GM21528 (cell line): ENCODE measurements around the gene TESK2.

Experiments used
- ATAC-seq: cut with Tn5 transposase; IDR thresholded peaks from one replicate; pipeline ENCODE4 v1.9.1; 2021; ENCODE audit warnings: mild to moderate bottlenecking, moderate library complexity; ENCODE audit not compliant: unreplicated experiment, low FRiP score

The TESK2 gene

DNA sequence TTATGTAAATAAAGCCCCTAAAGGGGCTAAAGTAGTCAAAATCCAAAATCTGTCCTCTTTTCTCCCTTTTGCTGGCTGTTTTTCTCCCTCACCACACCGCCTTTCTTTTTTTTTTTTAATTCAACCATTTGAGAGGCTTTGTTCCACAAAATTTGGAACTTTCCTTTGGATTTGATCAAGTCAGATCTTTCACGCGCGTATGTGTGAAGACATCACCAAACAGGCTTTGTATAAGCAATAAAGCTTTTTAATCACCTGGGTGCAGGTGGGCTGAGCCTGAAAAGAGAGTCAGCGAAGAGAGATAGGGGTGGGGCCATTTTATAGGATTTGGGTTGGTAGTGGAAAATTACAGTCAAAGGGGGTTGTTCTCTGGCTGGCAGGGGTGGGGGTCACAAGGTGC is 169.5 kb downstream of the TESK2 start:
- no peak for ATAC-seq

DNA sequence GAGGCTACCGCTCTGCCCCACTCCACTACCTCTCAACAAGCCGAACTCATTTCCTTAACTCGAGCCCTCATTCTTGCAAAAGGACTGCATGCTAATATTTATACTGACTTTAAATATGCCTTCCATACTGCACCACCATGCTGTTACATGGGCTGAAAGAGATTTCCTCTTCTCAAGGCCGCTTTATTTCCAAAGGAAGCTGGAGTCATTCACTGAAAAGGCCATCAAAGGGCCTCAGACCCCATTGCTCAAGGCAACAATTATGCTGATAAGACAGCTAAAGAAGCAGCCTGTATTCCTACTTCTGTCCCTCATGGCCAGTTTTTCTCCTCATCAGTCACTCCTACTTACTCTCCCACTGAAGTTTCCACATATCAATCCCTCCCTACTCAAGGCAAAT is 171.2 kb downstream of the TESK2 start:
- no peak for ATAC-seq

DNA sequence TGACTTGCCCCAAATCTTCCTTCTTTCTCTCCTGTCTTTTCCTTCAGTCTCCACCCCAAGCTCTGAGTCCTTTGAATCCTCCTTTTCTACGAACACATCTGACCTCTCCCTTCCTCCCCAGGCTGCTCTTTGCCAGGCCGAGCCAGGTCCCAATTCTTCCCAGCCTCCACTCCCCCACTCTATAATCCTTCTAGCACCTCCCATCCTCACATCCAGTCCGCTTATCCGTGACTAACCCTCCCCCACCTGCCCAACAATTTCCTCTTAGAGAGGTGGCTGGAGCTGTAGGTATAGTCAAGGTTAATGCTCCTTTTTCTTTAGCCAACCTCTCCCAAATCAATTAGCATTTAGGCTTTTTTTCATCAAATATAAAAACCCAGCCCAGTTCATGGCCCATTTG is 173.8 kb downstream of the TESK2 start:
- no peak for ATAC-seq

- ATAC-seq: no peak
Measured at GRCh38 chr1:45314266-45314665, 176.7 kb downstream of the TESK2 start.

GRCh38 chr1:45306905-45307304 is 184.1 kb downstream of the TESK2 start:
- ATAC-seq: no peak

GRCh38 chr1:45306319-45306718 is 184.6 kb downstream of the TESK2 start:
- no peak for ATAC-seq

DNA sequence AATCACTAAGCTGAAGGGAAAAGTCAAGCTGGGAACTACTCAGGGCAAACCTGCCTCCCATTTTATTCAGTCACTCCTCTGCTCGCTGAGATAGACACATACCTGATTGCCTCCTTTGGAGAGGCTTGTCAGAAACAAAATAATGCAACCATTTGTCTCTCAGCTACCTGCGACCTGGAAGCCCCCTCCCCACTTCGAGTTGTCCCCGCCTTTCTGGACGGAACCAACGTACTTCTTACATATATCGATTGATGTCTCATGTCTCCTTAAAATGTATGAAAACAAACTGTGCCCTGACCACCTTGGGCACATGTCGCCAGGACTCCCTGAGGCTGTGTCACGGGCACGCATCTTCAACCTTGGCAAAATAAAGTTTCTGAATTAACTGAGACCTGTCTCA is 185.7 kb downstream of the TESK2 start:
- no peak for ATAC-seq

- peak; percentile 10 for ATAC-seq
Measured at GRCh38 chr1:45304311-45305081, 186.5 kb downstream of the TESK2 start.

DNA sequence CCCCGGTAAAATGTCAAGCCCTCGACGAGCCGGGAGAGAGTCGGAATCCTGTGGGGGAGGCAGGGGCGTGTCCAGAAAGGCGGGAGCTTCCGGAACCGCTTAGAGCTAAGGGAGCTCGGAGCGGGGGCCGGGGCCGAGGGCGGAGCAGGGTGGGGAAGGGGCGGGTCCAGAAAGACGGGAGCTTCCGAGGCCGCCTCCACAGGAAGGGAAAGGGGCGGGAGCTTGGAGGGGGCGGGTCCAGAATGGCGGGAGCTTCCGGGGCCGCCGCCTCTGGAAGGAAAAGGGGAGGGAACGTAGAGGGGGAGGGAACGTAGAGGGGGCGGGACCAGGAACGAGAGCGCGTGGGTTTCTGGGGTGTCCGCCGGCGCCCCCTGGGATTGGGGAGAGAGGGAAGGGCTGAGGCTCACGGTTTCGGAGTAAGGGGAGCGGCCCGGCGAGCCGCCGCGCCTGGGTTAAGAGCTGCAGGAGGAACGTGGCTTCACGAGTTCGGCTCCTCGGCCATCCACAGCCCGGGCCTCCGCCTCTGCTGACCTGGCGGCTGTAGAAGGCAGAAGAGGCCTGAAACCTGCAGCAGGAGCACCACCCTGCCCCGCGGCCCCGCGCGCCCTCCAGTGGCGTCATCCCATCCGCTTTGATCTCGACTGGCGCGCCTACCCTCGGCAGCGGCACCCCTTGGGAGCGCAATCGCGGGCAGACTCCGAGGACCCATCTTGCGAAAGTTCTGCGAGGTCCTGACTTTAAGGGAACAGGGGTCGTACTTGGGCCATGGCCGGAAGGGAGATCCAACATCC is 187.2 kb downstream of the TESK2 start:
- ATAC-seq: peak; percentile 72

DNA sequence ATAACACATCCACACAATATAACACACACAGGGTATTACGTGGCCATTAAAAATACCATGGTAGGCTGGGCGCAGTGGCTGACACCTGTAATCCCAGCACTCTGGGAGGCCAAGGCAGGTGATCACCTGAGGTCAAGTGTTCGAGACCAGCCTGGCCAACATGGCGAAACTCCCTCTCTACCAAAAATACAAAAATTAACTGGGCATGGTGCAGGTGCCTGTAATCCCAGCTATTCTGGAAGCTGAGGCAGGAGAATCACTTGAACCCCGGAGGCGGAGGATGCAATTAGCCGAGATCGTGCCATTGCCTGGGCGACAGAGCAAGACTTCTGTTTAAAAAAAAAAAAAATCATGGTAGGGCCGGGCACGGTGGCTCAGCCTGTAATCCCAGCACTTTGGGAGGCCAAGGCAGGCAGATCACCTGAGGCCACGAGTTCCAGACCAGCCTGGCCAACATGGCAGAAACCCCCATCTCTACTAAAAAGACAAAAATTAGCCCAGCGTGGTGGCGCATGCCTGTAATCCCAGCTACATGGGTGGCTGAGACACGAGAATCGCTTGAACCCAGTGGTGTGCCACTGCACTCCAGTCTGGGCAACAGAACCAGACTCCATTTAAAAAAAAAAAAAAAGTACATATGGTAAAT is 188.3 kb downstream of the TESK2 start:
- no peak for ATAC-seq

- ATAC-seq: no peak
Measured at GRCh38 chr1:45300669-45300997, 190.3 kb downstream of the TESK2 start.

DNA sequence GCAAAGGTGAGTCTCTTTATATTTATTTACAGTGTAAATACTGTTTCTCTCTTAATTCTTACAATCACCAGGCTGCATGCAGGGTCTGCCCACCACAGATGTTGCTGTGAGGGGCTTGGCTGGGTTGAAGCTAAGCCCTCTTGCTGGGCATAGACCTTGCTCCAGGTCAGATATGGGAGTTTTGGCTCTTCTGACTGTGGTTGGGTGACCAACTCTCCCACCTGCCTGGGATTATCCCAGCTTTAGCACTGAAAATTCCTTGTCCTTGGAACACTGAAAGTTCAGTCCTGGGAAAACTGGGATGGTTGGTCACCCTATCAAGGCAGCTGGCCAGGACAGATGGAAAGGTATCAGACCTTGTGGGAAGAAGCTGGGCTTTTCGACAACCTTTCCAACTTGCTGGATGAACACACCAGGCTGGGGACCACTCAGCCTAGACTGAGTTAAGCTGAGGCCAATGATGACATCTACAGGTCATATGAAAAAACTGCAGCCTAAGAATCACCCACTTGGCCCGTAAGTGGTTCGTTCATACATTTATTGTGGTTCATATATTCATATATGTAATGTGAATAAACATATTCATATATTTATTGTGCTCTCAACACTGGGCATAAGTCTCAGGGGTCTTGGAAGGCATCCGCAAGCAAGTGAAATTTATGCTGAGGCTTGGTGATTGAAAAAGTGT is 190.8 kb downstream of the TESK2 start:
- no peak for ATAC-seq

GRCh38 chr1:45299296-45299695 is 191.7 kb downstream of the TESK2 start:
- ATAC-seq: no peak

DNA sequence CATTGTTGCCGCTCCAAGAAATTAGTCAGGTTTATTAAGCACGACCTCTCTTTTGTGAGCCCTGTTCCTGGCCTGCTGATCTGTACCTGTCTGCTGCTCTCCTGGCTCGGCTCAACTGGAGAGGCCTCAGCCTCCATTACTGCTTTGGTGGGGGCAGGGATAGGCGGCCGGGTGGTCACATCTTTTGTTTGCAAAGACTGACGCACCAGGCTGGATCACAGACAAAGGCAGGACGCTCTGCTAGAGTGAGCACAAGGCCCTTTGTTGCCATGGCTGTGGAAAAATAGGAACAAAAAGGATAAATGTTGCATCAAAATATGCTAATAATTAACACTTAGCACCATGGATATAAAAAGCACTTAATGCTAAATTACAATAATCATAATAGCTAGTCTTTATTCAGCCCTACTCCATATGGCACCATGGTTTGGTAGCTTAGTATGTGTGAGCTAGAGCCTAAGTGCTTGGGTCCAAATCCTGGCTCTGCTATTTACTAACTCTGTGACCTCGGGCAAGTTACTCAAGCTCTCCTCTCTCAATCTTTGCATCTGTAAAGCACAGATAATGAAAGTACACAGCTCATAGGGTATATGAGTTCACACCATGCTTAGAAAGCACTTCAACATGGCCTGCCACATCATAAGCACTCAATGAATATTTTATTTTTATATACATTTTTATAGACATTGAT is 193.2 kb downstream of the TESK2 start:
- ATAC-seq: no peak
